Mucosa of descending colon (tissue), 3 donors: ENCODE results near the gene HS3ST3B1. TPM values are rescaled to one million over a fixed set of nuclear protein-coding genes. Genes with fewer than 3 reads are reported as not detected.
A peak's percentile ranks its signal among the peaks of the same experiment; 100 is the strongest.

Experiments
- ATAC-seq: fragments of 200-7000 bp; cut with Tn5 transposase; one replicate; pipeline ENCODE4 v1.9.1; 2020; ENCODE audit warnings: mild to moderate bottlenecking, moderate library complexity
- DNase-seq, 3 donors: peaks; one replicate each; pipeline ENCODE4 v3.0.0-alpha.2; 2020
- H3K36me3 ChIP-seq: fragments of 200-600 bp; one replicate; pipeline ENCODE4 v1.8.0; 2021; ENCODE audit warnings: low read depth, mild to moderate bottlenecking
- H3K4me1 ChIP-seq: fragments of 200-600 bp; one replicate; pipeline ENCODE4 v1.8.0; 2021; ENCODE audit warnings: low read depth, mild to moderate bottlenecking
- H3K4me3 ChIP-seq: fragments of 200-600 bp; one replicate; pipeline ENCODE4 v1.8.0; 2021; ENCODE audit warnings: mild to moderate bottlenecking
- H3K9me3 ChIP-seq: fragments of 200-600 bp; one replicate; pipeline ENCODE4 v1.8.0; 2021; ENCODE audit warnings: mild to moderate bottlenecking
- CTCF ChIP-seq: fragments of 200-600 bp; IDR thresholded peaks from one replicate; pipeline ENCODE4 v1.8.0; 2022; ENCODE audit warnings: antibody characterized with exemption, mild to moderate bottlenecking
- intact Hi-C, 2 donors: fragments of 100-400 bp; cut with DNase I in 1 of 2; cut with micrococcal nuclease in 1 of 2; formaldehyde crosslinking; loops; one replicate each; pipeline versions ENCODE4 v1.11.0 to v1.11.1; 2022; cut with DNase I, micrococcal nuclease
- total RNA-seq, 3 donors: library from RNA; stranded (reverse); fragmentation: NEBNext Ultra II Directional in 2 of 3; extraction: Animal tissue kit (Norgen Biotek cat#: 25700) in 2 of 3; gene quantifications; one replicate each; pipeline versions ENCODE4 v1.2.1 to v1.2.4, GENCODE V29; 2021 to 2023
- donor health status: DM: no; HTN: no; CAD: no; lungs with moderate emphysema.
- donor health status: DM: no; HTN: no; CAD: no.
- donor health status: DM: no; HTN: yes; CAD: no.

HS3ST3B1 gene
- total RNA-seq, 3 donors from 2014 or later = 1.4 to 1.6 (median 1.5) TPM

GRCh38 chr17:14353861-14354474 lies 53.1 kb downstream of the HS3ST3B1 start:
- intact Hi-C loops = no loop called here

GRCh38 chr17:14354807-14355206 lies 53.9 kb downstream of the HS3ST3B1 start:
- ATAC-seq (no peak), DNase-seq (no peak)
- TF ChIP-seq CTCF = no peak
- H3K4me1 ChIP-seq = no peaks in the 10 kb centered on the region
- intact Hi-C loops = no loop called here
- H3K36me3 ChIP-seq = no peaks in the 10 kb centered on the region
- H3K4me3 ChIP-seq = no peak overlapping the region
- no peaks in the 10 kb centered on the region for H3K9me3 ChIP-seq

More at GRCh38 chr17:14353861-14354474, 53.1 kb downstream of the HS3ST3B1 start:
- DNase-seq (no peak), ATAC-seq (no peak)
- no peak for TF ChIP-seq CTCF
- Histone ChIP-seq H3K36me3 (no peaks in the 10 kb centered on the region), H3K9me3 (no peaks in the 10 kb centered on the region), H3K4me1 (no peaks in the 10 kb centered on the region), H3K4me3 (no peak overlapping the region)

- intact Hi-C loops = no loop called here
- no peak for ATAC-seq
- Histone ChIP-seq H3K9me3 (no peaks in the 10 kb centered on the region), H3K4me1 (no peaks in the 10 kb centered on the region), H3K36me3 (no peaks in the 10 kb centered on the region), H3K4me3 (no peak overlapping the region)
- no peak for DNase-seq
- TF ChIP-seq CTCF = no peak
Measured at GRCh38 chr17:14355556-14355955, 54.7 kb downstream of the HS3ST3B1 start.

GRCh38 chr17:14359163-14360020 lies 58.5 kb downstream of the HS3ST3B1 start:
- H3K4me1 ChIP-seq = no peaks in the 10 kb centered on the region
- intact Hi-C loops = no loop called here
- H3K36me3 ChIP-seq = no peaks in the 10 kb centered on the region
- H3K9me3 ChIP-seq = no peaks in the 10 kb centered on the region
- no peak overlapping the region for H3K4me3 ChIP-seq
- peak; percentile 74 for ATAC-seq
- TF ChIP-seq CTCF = no peak
- no peak for DNase-seq

- H3K9me3 ChIP-seq = no peaks in the 10 kb centered on the region
- H3K4me1 ChIP-seq = no peaks in the 10 kb centered on the region
- H3K36me3 ChIP-seq = no peaks in the 10 kb centered on the region
- ATAC-seq (no peak), DNase-seq (no peak)
- no peak for TF ChIP-seq CTCF
- H3K4me3 ChIP-seq = no peak overlapping the region
- intact Hi-C loops = no loop called here
Measured at GRCh38 chr17:14360856-14361255, 60.0 kb downstream of the HS3ST3B1 start.
